GM15510 (cell line): ENCODE data around the gene ASCL5.

Experiments
- POLR2A ChIP-seq: IDR thresholded peaks from 3 replicates; pipeline ENCODE4 v1.6.1; 2011; ENCODE audit warnings: borderline replicate concordance; ENCODE audit not compliant: insufficient read length; ENCODE audit errors: extremely low read depth

ASCL5 gene

GRCh38 chr1:201094832-201095231 lies 32.2 kb downstream of the ASCL5 start:
- no peak for TF ChIP-seq POLR2A

DNA sequence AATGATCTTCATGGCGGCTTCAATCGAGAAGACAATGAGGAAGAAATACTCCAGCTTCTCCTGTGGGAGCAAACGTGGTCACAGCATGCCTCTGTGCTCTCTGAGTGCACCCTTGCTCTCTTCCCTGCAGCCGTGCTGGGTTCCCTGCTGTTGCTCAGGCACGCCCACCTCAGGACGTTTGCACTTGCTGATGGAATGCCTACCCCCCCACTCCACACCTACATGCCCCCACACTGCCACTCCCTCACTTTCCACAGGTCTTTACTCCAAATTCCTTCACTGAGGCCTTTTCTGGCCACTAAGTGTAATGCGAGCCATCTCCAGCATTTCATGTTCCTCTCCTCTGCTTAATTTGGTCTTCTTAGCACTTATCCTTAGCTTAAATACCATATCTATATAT lies 33.0 kb downstream of the ASCL5 start:
- no peak for TF ChIP-seq POLR2A

- no peak for TF ChIP-seq POLR2A
Observed at GRCh38 chr1:201093561-201093960, 33.4 kb downstream of the ASCL5 start.

DNA sequence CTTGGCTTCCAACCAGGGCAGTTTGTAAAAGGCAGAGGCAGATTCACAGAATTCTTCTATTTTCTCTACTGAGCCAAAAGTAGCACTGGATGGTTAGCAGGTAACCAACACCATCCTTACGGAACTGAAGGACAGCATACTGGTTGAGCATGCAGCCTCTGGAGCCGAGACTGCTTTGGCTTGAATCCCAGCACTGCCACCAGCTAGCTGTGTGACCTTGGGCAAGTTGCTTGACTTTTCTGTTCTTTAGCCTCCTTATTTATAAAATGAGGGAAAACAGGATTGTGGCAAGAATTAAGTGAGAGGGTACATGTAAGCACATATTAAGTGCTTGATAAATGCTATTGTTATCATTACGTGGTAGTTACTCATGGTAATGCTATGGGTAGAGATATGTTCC lies 34.2 kb downstream of the ASCL5 start:
- TF ChIP-seq POLR2A = no peak

GRCh38 chr1:201091256-201091655 lies 35.7 kb downstream of the ASCL5 start:
- no peak for TF ChIP-seq POLR2A

DNA sequence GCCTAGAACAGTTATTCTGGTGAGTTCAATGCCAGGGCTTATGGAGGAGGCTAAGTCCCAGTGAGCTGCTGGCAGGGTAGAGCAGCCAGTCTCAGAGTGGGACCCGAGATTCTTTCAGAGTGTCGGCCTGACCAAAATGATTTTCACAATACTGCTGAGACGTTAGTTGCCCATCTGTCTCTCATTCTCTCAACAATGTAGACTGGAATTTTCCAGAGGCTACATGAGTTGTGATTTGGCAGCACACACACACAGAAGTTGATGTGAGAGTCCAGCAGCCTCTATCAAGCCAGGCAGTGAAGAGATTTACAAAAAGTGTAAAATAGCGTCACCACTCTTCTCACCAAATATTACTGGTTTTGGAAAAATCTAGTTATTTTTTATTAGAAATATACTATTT lies 36.4 kb downstream of the ASCL5 start:
- no peak for TF ChIP-seq POLR2A

DNA sequence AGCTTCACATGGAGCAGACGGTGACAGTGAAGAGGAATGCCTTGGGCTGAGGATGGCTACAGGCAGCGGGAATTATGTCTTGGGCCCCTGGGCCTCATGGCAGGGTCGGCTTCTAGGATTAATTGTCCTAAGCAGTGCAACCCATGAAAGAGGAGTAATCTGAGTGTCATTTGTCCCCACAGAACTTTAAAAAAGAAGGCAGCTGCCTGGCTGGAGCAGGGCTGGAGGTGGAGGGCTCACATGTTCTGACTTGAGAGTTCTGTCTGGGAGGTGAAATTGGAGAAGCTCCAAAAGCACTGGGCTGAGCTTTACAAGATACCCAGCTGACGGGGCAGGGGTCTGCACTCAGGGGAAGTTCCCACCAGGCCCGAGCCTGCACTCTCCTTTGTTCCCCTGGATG lies 37.4 kb downstream of the ASCL5 start:
- no peak for TF ChIP-seq POLR2A

DNA sequence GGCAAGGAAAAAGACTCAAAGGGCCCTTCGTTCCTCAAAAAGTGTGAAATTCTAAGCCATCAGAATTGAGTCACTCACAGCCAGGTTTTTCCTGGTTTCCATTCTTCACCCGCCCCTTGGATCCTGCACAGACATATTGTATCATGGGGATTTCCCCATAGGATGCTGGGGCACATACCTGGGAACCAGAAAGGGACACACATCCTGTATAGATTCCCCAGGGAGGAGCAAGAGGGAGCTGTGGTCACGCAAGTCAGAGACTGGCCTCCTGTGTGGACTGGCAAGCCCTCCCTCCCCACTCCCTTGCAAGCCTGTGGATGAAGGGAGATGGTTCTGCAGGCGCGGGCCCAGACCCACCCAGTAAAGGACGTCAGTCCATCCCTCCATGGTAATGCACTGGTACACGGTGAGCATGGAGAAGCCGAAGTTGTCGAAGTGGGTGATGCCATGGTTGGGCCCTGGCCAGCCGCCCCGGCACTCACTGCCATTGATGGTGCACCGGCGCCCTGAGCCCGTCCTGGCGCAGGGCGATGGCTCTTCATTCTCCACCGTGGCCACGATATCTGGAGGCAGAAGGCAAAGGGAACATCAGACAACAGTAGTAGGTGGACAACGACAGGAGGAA lies 38.0 kb downstream of the ASCL5 start:
- no peak for TF ChIP-seq POLR2A

- TF ChIP-seq POLR2A = no peak
Observed at GRCh38 chr1:201088395-201088794, 38.6 kb downstream of the ASCL5 start.

- TF ChIP-seq POLR2A = no peak
Observed at GRCh38 chr1:201085902-201086735, 40.9 kb downstream of the ASCL5 start.

GRCh38 chr1:201084295-201084694 lies 42.7 kb downstream of the ASCL5 start:
- no peak for TF ChIP-seq POLR2A

- TF ChIP-seq POLR2A = no peak
Observed at GRCh38 chr1:201083741-201084140, 43.2 kb downstream of the ASCL5 start.

GRCh38 chr1:201080135-201080534 lies 46.8 kb downstream of the ASCL5 start:
- TF ChIP-seq POLR2A = no peak

DNA sequence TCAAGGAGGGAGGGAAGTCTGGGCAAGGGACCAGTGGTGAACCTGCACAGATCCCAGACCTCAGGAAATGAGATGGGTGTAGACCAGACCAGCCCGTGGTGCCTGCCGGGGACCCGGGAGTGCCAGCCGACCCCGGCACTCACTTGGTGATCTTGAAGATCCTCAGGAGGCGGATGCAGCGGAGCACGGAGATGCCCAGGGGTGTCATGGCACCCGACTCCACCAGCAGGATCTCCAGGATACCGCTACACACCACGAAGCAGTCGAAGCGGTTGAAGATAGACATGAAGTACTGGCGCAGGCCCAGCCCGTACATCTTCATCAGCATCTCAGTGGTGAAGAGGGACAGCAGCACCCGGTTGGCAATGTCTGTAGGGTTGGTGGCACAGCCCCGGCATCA lies 49.2 kb downstream of the ASCL5 start:
- TF ChIP-seq POLR2A = no peak

DNA sequence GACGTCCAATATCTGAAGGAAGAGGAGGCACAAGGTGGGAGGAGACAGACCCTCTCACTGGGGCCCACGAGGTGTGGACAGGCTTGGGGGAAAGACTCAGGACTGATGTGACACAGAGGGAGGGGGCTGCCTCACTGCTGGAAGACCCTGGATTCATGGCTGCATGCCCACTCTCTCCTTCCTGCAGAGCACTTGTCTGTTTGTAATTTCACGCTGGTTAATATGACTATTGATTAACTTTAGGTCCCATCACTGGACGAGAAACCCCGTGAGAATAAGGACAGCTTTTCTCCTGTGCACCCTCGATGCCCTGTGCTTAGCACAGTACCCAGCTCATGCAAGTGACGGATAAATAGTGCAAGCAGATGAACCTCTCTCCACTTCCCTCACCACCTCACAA lies 49.9 kb downstream of the ASCL5 start:
- TF ChIP-seq POLR2A = no peak

- no peak for TF ChIP-seq POLR2A
Observed at GRCh38 chr1:201076092-201076491, 50.9 kb downstream of the ASCL5 start.

- no peak for TF ChIP-seq POLR2A
Observed at GRCh38 chr1:201074018-201074417, 53.0 kb downstream of the ASCL5 start.

- no peak for TF ChIP-seq POLR2A
Observed at GRCh38 chr1:201072922-201073321, 54.1 kb downstream of the ASCL5 start.
